Stomach (tissue), 9 donors: ENCODE results near the gene RHEX. TPM values are rescaled to one million over a fixed set of nuclear protein-coding genes. Genes with fewer than 3 reads are reported as not detected.

Experiments
- DNase-seq, 2 donors: peaks; one replicate each; pipeline versions ENCODE4 v3.0.0 to v3.0.0-alpha.2; 2013 to 2019
- H3K27ac ChIP-seq, 5 donors: fragments of 200-600 bp in 4 of 5; sonication (generic) in 4 of 5; one replicate each; pipeline ENCODE4 v1.5.1; 2013 to 2019; ENCODE audit warnings: mild to moderate bottlenecking in 1 of 5, moderate library complexity in 1 of 5
- H3K27me3 ChIP-seq, 3 donors: fragments of 200-600 bp; sonication (generic); one replicate each; pipeline ENCODE4 v1.5.1; 2017 to 2019; ENCODE audit warnings: mixed run types in 1 of 3
- H3K36me3 ChIP-seq, 4 donors: fragments of 200-600 bp; sonication (generic); 1 replicate in 3 of 4; 2 replicates in 1 of 4; pipeline ENCODE4 v1.5.1; 2016 to 2019
- H3K4me1 ChIP-seq, 4 donors: fragments of 200-600 bp; sonication (generic); one replicate each; pipeline ENCODE4 v1.5.1; 2016 to 2019
- H3K4me3 ChIP-seq, 4 donors: fragments of 200-600 bp; sonication (generic) in 3 of 4; one replicate each; pipeline ENCODE4 v1.5.1; 2016 to 2019; ENCODE audit warnings: mild to moderate bottlenecking in 1 of 4
- H3K9me3 ChIP-seq, 4 donors: fragments of 200-600 bp; sonication (generic); one replicate each; pipeline ENCODE4 v1.5.1; 2016 to 2019
- EP300 ChIP-seq: sonication (generic); formaldehyde crosslinking; IDR thresholded peaks from one replicate; pipeline ENCODE4 v1.6.1; 2017; ENCODE audit warnings: antibody characterized with exemption
- POLR2A ChIP-seq, 4 donors: fragments of 450-650 bp; IDR thresholded peaks; one replicate each; pipeline ENCODE4 v1.6.1; 2016; ENCODE audit warnings: antibody characterized with exemption in 4 of 4, control low read depth in 2 of 4, mild to moderate bottlenecking in 1 of 4, moderate library complexity in 1 of 4
- POLR2AphosphoS5 ChIP-seq, 3 donors: sonication (generic); formaldehyde crosslinking; IDR thresholded peaks; one replicate each; pipeline ENCODE4 v1.6.1; 2016; ENCODE audit warnings: antibody characterized with exemption in 3 of 3
- WGBS, 5 donors: extraction: QIAGEN DNeasy Blood & Tissue Kit in 3 of 5; methylation state at CpG; one replicate each; pipeline versions ENCODE4 v1.1.5 to v1.1.7; 2013 to 2018; 5-methylcytosine and 5-hydroxymethylcytosine counted together
- intact Hi-C: fragments of 100-400 bp; cut with DNase I; formaldehyde crosslinking; loops from one replicate; pipeline ENCODE4 v1.15.1; 2023; ENCODE audit warnings: low total_unique reads
- polyA plus RNA-seq, 3 donors: library from polyadenylated mRNA; stranded (reverse); fragments of 200-250 nt; gene quantifications; one replicate each; pipeline ENCODE4 v1.2.3, GENCODE V29; 2013
- small RNA-seq, 4 donors: library from RNA; depleted of rRNA; stranded (forward); fragments of <200 nt; gene quantifications; one replicate each; pipeline ENCODE3, GENCODE V24; 2016
- total RNA-seq, 5 donors: library from RNA; depleted of rRNA; stranded (reverse); fragments of >200 nt; gene quantifications; one replicate each; pipeline versions ENCODE4 v1.1.0 to v1.2.3, GENCODE V29; 2014 to 2016
- TF ChIP-seq, protein P1 (sequence below), 7 experiments: fragments of 450-650 bp in 4 of 7; fragments of 200-600 bp in 3 of 7; sonication (generic) in 3 of 7; IDR thresholded peaks; one replicate each; pipeline ENCODE4 v1.5.1; 2016 to 2019; ENCODE audit warnings: antibody characterized with exemption in 7 of 7, control low read depth in 2 of 7, mild to moderate bottlenecking in 1 of 7
- donor health status: healthy with polysubstance abuse.
- donor health status: Bipolar disorder and iron deficiency.
- donor health status: healthy.

RHEX gene
- total and polyA plus RNA-seq, 8 donors = 0.83 to 10.5 (median 1.6) TPM; not detected in 2

DNA sequence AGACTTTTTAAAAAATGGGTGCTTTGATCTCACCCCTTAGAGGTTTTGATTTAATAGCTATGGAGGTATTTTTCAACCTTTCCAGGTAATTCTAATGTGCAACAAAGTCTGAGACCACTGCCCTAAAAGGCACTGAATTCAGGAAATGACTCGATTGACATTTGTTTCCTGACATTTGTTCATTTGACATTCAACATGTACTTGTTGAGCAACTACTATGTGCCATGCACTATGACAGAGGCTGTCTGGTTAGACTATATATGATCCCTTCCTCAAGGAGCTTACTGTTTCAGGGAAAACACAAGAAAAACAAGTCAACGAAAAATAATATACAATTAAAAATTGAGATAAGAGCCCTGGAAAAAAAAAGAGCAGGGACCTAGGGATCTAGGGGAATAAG lies 89.8 kb downstream of the RHEX start:
- WGBS, 5 donors = 69 to 84% (median 79%) methylated on average over 2 of the region's 2 CpGs
- DNase-seq = no peak
- intact Hi-C loops = no loop called here

DNA sequence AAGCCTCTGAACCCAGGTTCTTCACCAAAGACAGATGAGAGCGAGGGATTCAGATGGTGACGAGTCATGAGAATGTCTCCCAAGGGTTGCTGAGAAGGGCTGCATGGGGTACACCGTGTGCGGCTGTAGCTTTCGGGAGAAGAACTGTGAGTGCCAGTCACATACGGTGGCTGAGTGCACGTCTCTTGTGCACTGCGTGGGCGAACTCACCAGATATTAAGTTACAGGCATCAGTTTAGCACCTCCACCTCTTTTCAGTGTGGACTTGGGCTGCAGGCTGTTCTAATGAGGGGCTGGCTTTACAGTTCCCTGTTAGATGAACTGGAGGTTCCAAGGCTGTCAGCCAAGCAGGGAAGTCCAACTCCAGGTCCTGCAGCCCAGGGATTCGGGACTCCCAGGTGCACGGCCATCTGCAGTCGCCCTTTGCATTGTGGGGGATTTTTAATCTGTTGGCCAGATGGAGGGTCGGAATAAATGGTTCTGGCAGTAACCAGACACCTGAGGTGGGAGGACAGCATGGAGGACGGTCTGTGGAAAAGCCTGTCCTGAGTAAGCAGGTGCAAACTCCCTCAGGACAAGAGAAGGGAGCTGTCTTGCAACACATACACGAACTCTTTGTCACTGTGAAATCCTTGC lies 90.7 kb downstream of the RHEX start:
- no peaks in the 10 kb centered on the region for H3K36me3 ChIP-seq
- intact Hi-C loops = no loop called here
- DNase-seq = no peak
- H3K27me3 ChIP-seq = peaks cover 0 to 4% (median 0%) of the 10 kb centered on the region in 3 donors
- WGBS, 5 donors = 82 to 91% (median 87%) methylated on average over 15 of the region's 15 CpGs
- H3K9me3 ChIP-seq = no peaks in the 10 kb centered on the region
- H3K27ac ChIP-seq = no peak overlapping the region
- TF ChIP-seq, protein P1, sequence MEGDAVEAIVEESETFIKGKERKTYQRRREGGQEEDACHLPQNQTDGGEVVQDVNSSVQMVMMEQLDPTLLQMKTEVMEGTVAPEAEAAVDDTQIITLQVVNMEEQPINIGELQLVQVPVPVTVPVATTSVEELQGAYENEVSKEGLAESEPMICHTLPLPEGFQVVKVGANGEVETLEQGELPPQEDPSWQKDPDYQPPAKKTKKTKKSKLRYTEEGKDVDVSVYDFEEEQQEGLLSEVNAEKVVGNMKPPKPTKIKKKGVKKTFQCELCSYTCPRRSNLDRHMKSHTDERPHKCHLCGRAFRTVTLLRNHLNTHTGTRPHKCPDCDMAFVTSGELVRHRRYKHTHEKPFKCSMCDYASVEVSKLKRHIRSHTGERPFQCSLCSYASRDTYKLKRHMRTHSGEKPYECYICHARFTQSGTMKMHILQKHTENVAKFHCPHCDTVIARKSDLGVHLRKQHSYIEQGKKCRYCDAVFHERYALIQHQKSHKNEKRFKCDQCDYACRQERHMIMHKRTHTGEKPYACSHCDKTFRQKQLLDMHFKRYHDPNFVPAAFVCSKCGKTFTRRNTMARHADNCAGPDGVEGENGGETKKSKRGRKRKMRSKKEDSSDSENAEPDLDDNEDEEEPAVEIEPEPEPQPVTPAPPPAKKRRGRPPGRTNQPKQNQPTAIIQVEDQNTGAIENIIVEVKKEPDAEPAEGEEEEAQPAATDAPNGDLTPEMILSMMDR (IDR thresholded peaks at IDR 0.05) = no peak
- TF ChIP-seq POLR2AphosphoS5 (IDR thresholded peaks at IDR 0.05) = no peak
- TF ChIP-seq EP300 = no peak
- no peak for TF ChIP-seq POLR2A (IDR thresholded peaks at IDR 0.05)
- no peaks in the 10 kb centered on the region for H3K4me1 ChIP-seq
- no peak overlapping the region for H3K4me3 ChIP-seq

More for the DNA sequence above, 89.8 kb downstream of the RHEX start:
- Histone ChIP-seq H3K27me3 (peaks cover 0 to 4% (median 0%) of the 10 kb centered on the region in 3 donors), H3K9me3 (no peaks in the 10 kb centered on the region), H3K36me3 (no peaks in the 10 kb centered on the region), H3K4me1 (no peaks in the 10 kb centered on the region), H3K4me3 (no peak overlapping the region), H3K27ac (no peak overlapping the region)
- TF ChIP-seq POLR2AphosphoS5 (IDR thresholded peaks at IDR 0.05) = no peak
- TF ChIP-seq POLR2A (IDR thresholded peaks at IDR 0.05) = no peak
- TF ChIP-seq EP300 = no peak
- TF ChIP-seq, protein P1 (IDR thresholded peaks at IDR 0.05) = no peak

DNA sequence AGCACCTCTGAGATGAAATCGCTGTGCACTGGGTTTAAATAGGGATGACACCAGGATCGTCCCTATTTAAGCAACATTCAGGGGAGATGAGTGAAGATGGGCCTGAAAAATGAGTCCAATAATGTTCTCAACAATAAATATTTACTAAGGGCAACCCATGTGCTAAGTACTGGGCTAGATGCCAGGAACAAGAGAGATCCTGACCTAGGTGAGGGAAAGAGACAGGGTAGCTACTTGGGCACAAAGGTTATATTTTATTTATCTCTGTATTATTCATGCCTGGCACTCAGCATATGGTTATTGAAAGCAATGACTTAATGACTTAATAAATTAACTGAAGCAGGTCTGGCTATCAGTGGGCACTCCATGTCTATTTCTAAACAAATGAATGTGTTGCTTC lies 91.6 kb downstream of the RHEX start:
- peak in 1 of 2 donors; percentile 16 for DNase-seq
- Histone ChIP-seq H3K27me3 (peaks cover 0 to 4% (median 0%) of the 10 kb centered on the region in 3 donors), H3K27ac (no peak overlapping the region), H3K4me3 (no peak overlapping the region), H3K36me3 (no peaks in the 10 kb centered on the region), H3K4me1 (no peaks in the 10 kb centered on the region), H3K9me3 (no peaks in the 10 kb centered on the region)
- WGBS, 5 donors = 53 to 67% (median 58%) methylated on average over 2 of the region's 2 CpGs
- TF ChIP-seq, protein P1 (IDR thresholded peaks at IDR 0.05) = no peak
- TF ChIP-seq POLR2A (IDR thresholded peaks at IDR 0.05) = no peak
- intact Hi-C loops = no loop called here

DNA sequence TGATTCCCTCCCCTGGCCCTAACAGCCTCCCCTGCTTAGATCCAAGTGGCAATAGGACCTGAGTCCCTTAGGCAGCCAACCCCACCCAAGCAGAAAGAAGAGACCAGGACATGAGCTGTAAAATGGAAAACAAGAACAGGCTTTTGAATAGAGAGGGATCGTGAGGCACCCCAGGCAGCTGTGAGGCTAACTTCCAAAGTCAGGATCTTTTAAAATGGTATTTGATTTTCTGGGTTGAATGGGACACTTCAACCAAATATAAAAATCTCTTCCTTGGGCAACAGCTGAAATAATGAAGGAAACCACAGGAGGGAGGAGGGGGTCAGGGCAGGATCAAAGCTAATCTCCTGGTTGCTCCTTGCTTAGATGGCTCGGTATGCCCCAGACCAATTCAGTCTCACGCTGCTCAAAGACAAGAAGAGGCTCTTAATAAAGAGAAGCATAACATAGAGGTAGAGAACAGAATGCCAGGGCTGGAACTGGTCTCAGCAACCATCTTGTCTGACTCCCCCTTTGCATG lies 92.9 kb downstream of the RHEX start:
- WGBS, 5 donors = 66 to 82% (median 67%) methylated on average over 3 of the region's 3 CpGs
- H3K4me1 ChIP-seq = no peaks in the 10 kb centered on the region
- no peak for TF ChIP-seq EP300
- no peak for TF ChIP-seq POLR2A (IDR thresholded peaks at IDR 0.05)
- no peak for TF ChIP-seq POLR2AphosphoS5 (IDR thresholded peaks at IDR 0.05)
- TF ChIP-seq, protein P1 (IDR thresholded peaks at IDR 0.05) = no peak
- no peaks in the 10 kb centered on the region for H3K36me3 ChIP-seq
- DNase-seq = no peak
- intact Hi-C loops = no loop called here
- H3K27me3 ChIP-seq = peaks cover 0 to 4% (median 0%) of the 10 kb centered on the region in 3 donors
- H3K9me3 ChIP-seq = no peaks in the 10 kb centered on the region
- no peak overlapping the region for H3K27ac ChIP-seq
- H3K4me3 ChIP-seq = no peak overlapping the region

Small RNA genes lying within 50 kb of the gene (small RNA-seq; reads per million reads assigned to genes)
- gene RF00271 = 0 reads per million in 4 donors

Other genes with a start within 250 kb of the RHEX start
- gene SLC41A1, start 240.0 kb upstream of the RHEX start, total RNA-seq = 10 to 100 TPM in 4 of 5 donors, 1 to 10 TPM in 1; 9.0 to 46.2 (median 24.4) TPM
- gene SLC41A1, start 240.0 kb upstream of the RHEX start, polyA plus RNA-seq = 10 to 100 TPM in 1 of 3 donors, 1 to 10 TPM in 2; 8.2 to 13.2 (median 9.0) TPM
- 10 to 100 TPM in 1 of 5 donors, 1 to 10 TPM in 3, not detected in 1; 1.2 to 12.3 (median 3.1) TPM for gene PM20D1, start 203.0 kb upstream of the RHEX start, total RNA-seq
- gene PM20D1, start 203.0 kb upstream of the RHEX start, polyA plus RNA-seq = 1 to 10 TPM in 1 of 3 donors, under 1 TPM in 1, not detected in 1; 0.45 to 3.6 TPM
- gene SLC26A9, start 109.7 kb upstream of the RHEX start, total RNA-seq = 10 to 100 TPM in 4 of 5 donors, not detected in 1; 30.0 to 63.0 (median 36.4) TPM
- 10 to 100 TPM in 1 of 3 donors, 1 to 10 TPM in 2; 7.9 to 13.3 (median 9.2) TPM for gene SLC26A9, start 109.7 kb upstream of the RHEX start, polyA plus RNA-seq
- gene RAB7B, start 49.8 kb upstream of the RHEX start, total RNA-seq = 10 to 100 TPM in 1 of 5 donors, 1 to 10 TPM in 2, under 1 TPM in 1, not detected in 1; 0.89 to 14.0 (median 4.6) TPM
- gene RAB7B, start 49.8 kb upstream of the RHEX start, polyA plus RNA-seq = 1 to 10 TPM; 3.4 to 8.2 (median 6.2) TPM
- gene CTSE, start 29.3 kb upstream of the RHEX start, total RNA-seq = 100 to 1,000 TPM in 3 of 5 donors, 10 to 100 TPM in 1, 1 to 10 TPM in 1; 6.7 to 966 (median 142) TPM
- 100 to 1,000 TPM in 2 of 3 donors, 10 to 100 TPM in 1; 40.2 to 361 (median 133) TPM for gene CTSE, start 29.3 kb upstream of the RHEX start, polyA plus RNA-seq
- gene AVPR1B, start 64.2 kb downstream of the RHEX start, total RNA-seq = 1 to 10 TPM in 2 of 5 donors, under 1 TPM in 1, not detected in 2; 0.29 to 1.3 (median 1.3) TPM
- gene AVPR1B, start 64.2 kb downstream of the RHEX start, polyA plus RNA-seq = under 1 TPM in 1 of 3 donors, not detected in 2; 0.31 TPM
- 1 to 10 TPM in 3 of 5 donors, not detected in 2; 1.0 to 2.6 (median 1.4) TPM for gene FAM72A, start 149.7 kb downstream of the RHEX start, total RNA-seq
- 1 to 10 TPM; 1.2 to 3.1 (median 2.6) TPM for gene FAM72A, start 149.7 kb downstream of the RHEX start, polyA plus RNA-seq
- gene SRGAP2, start 150.4 kb downstream of the RHEX start, total RNA-seq = 10 to 100 TPM; 13.0 to 42.2 (median 29.8) TPM
- gene SRGAP2, start 150.4 kb downstream of the RHEX start, polyA plus RNA-seq = 1 to 10 TPM; 5.2 to 7.0 (median 6.0) TPM